NCI-H2196 (cell line): ENCODE results near the gene PRKG1.
"Not testable (repeated sequence)": the region's sequence is repeated elsewhere in the genome, so short reads cannot be mapped to it uniquely, and the experiment has no call there.

ENCODE experiments used
- DNase-seq: peaks from one replicate; lab custom pipeline; 2025; ENCODE audit not compliant: unreplicated experiment; lab: John Stamatoyannopoulos, UW

PRKG1 gene

DNA sequence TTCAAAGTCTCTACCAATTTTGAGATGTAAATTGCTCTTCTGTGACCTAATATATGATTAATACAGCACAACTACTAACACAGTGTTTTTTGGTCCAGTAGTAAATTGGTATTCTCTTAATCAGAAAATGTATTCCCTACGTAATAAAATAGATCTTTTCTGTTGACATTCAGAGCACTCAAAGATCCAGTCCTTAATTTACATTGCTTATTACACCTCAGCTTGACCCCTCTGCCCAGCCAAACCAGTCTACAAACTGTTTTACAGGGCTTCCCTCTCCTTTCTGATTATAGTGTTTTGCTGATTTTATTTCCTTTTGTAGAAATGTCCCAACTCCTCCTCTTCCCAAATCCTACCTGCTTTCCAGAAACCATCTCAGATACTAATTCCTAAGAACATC is 293.4 kb downstream of the PRKG1 start:
- DNase-seq: no peak

DNA sequence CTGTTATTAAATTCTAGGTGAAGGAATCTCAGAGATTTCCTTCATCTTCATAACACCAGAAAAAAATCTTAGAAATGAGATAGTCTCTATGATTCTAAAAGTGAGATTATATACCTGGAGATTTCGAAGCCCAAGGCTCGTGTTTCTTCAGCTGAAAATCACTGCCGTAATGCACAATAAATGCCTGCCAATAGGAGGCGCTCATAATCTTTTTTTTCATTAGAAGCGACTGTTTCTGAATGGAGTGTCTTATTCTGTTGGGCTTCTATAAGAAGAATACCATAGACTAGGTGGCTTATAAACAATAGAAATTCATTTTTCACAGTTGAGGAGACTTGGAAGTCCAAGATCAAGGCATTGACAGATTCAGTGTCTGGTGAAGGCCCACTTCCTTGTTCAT is 294.7 kb downstream of the PRKG1 start:
- DNase-seq: no peak

DNA sequence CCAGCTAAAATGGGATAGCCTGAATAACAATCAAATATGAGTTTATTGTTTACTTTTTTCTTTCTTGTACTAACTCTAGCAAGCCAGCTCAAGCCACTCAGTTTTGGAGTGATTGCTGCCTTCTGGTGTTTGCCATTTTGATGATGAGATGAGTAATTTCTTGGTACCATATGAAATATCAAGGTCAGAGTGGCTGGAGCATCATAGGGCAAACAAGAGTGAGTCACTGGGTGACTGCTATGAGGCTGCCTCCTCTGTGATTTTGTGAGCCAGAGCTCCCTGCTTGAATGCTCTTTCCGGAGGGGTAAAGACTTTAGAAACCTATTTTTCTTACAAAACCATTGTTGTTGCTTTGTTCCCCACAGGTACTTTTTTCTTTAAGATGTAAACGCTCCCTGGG is 295.6 kb downstream of the PRKG1 start:
- DNase-seq: no peak

DNA sequence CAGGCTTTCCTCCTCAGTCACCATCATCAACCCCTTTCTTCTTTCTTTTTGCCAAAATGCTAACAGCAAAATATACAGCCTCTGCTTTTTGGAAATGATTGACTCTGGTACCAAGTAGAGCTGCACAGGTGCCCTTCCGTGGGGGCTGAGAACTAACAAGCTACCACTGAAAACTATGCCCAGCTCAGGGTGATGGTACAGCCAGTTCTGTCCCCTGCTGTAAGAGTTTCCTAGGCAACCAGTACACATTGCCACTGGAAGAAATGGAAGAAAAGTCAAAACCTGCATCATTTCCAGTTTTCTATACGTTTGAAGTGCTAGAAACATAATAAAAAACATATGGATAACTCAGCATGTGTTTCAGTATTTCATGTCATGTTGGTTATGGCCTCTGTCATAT is 297.5 kb downstream of the PRKG1 start:
- no peak for DNase-seq

DNA sequence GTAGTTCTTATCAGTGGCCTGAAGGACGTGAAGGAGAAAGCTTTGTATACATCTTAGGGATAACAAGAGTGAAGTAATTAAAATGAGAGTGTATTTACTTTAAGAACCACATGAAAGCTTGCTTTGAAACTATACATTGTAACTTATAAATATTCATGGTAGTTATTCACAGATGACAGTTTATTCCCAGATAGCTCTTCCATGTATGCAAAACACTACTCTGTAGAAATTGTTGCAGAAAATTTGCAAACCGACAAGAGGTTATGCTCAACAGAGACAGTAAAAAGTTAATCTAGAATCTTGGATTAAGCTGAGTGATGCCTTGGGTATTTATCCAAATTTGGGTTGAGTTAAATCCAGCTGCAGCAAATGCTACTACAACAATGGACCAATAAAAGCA is 301.5 kb downstream of the PRKG1 start:
- DNase-seq: no peak

DNA sequence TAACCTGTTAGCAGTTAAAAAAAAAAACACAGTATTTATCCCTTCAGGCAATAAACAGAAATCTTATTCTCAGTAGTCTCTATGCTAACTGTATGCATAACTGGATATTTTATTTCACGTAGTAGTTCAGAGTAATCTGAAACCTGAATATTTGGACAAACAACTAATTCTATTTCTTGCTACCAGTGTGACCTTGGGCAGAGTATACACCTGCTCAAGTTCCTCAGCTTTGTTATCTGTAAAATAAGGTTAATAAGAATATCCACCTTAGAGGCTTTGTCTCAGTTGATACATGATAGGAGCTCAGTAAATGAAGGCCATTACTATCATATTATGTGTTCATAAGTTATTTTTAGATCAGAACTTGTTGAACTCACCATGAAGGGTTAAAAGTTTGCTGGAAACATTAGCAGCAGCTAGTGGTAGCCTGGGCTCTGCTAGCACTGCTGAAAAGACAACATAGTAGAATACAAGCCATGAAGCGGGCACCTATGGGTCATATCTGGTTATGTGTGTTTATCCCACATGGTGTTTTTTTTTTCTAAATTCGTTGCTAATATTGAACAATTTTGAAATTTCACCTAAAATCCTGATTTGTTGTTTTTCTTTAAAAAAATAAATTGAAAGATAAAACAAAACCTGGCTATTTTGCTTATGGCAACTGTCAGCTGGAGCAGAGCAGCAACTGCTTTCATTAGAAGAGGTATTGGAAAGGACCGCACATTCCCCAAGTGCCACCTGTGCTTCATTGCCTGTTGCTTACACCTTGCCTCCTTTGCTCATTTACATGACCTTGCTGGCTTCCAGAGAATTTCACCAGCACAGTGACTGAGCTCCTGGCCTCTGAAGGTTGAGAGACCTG is 303.0 kb downstream of the PRKG1 start:
- no peak for DNase-seq

DNA sequence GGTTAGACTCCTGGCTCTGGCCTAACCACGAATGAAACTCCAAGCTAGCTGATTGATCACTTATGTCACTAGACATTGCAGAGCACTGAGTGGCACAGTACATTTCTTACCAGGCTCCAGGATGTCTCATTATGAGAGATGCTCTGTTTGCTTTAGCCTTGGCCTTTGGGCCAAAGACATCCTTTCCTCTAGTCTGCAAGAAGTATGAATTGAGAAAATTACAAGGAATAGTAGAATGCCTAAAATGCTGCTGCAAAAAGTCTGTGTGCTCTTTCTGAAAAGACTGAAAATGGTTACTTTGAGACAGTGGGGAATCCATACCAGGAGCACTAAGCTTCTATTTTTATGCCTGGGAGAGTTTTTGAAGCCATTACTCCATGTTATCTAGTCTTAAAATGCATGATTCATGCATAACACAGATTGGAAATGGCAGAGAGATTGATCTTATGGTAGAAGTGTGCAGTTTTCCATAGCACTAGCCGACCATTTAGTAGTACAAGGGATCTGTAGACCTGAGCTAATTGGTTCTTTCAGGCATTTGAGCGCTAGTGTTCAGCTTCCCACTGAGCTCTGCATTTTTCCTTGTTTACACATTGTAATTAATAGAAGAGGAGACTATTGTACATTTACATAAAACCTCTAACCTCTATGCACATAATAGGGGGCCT is 303.8 kb downstream of the PRKG1 start:
- DNase-seq: no peak

DNA sequence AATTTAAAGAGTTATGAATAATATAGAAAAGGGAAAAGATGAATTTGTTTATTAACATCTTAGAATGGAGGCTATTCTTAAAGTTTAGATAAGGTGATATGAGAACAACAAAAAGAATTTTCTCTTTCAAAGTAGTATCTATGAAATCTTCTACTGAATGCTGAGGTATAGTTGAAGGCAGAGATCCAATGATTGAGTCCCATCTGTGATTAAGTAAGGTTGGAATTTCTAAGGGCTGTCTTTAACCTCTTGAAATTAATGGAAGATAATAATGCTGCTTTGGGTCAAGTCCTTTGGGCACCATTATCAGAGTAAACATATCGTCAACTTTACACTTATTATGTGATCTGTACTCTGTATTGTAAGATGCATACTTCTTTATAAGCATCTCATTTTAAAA is 307.9 kb downstream of the PRKG1 start:
- no peak for DNase-seq

DNA sequence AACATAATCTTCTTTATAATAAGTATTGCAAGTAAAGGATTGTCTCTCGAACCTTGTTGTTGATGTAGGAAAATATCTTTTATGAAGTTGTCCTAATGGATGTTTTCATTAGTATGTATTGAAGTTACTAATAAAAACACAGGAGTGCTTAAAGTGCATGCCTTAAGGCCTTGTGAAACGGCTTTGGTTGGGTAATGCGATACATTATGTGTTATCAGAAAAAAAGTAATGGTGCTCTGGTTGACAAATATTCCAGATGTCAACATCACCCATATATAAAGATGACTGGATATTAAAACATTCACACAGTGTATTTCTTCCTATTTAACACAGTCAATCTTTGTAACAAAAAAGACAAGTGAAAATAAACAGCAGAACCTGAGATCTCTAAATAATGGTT is 310.7 kb downstream of the PRKG1 start:
- DNase-seq: no peak

DNA sequence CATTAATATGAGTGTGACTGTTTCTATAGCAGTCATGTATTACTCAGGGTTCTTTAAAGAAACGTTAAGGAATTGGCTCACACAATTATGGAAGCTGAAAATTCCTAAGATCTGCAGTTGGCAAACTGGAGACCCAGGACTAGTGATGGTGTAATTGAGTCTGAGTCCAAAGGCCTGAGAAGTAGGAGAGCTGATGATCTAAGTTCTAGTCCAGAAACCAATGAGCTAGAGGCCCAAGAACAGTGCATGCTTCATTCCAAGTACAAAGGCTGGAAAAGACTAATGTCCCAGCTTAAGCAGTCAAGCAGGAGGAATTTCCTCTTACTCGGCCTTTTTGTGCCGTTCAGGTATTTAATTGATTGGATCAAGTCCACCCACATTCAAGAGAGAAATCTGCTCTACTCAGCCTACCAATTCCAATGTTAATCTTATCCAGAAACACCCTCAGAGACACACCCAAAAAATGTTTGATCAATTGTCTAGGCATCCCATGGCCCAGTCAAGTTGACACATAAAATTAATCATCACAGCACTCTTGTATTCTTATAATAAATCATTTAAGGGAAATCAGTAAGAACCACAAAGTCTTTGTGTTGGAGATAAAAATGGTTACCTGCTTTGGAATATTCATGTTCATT is 312.1 kb downstream of the PRKG1 start:
- DNase-seq: no peak

DNA sequence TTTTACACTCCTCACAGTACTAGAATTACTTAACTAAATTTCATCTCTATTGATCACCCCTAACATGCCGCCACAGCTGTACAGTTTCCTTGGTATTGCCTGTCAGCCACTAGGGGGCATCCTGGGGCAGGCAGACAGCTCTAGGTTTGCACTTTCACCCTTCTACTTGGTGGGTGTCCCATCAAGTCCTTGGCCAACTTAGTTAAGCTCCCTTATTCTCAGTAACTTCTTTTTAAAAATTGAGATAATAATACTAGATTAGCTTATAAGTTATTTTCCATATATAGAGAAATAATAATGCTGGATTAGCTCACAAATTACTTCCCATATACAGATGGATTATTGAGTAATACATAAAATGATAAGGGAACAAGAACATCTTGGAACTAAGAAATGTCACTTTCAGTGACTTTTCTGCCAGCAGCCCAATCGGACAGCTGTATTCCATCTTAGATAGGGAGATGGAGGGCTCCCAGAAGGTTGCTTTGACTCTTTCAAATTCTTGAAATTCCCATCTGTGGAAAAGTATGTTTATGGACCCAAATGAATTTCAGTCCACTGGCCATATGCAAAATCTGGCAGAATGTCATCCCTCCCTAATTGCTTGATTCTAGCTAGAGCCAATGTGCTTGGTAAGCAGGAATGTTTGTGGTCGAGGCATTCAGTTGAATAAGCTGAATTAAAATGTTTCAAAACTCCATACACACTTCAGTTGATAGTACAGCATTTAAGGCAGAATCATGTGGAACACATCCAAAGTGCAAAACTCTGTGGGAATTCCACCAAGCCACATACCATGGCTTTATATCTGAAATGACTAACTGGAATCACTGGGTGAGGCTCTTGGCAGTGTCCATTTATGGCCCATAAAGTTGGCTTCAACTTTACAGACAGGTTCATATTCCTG is 315.4 kb downstream of the PRKG1 start:
- DNase-seq: no peak

DNA sequence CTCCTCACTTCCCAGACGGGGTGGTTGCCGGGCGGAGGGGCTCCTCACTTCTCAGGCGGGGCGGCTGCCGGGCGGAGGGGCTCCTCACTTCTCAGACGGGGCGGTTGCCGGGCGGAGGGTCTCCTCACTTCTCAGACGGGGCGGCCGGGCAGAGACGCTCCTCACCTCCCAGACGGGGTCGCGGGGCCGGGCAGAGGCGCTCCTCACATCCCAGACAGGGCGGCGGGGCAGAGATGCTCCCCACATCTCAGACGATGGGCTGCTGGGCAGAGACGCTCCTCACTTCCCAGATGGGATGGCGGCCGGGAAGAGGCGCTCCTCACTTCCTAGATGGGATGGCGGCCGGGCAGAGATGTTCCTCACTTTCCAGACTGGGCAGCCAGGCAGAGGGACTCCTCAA is 318.7 kb downstream of the PRKG1 start:
- not testable (repeated sequence) for DNase-seq

DNA sequence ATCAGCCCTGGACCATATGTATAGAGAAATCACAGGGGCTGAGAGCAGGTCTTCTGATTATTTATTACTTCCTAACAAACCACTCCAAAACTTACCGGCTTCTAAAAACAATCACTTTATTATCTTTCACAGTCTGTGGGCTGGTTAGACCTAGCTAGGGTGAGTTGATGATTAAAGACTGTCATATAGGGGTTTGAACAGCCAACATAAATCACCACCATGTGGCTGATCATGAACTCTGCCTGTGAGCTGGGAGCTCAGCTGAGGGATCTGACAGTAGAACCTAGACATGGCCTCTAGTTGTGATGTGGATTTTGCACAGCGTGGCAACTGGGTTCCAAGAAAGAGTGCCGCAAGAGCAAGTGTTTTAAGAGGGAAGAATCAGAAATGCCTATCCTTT is 319.8 kb downstream of the PRKG1 start:
- DNase-seq: no peak

DNA sequence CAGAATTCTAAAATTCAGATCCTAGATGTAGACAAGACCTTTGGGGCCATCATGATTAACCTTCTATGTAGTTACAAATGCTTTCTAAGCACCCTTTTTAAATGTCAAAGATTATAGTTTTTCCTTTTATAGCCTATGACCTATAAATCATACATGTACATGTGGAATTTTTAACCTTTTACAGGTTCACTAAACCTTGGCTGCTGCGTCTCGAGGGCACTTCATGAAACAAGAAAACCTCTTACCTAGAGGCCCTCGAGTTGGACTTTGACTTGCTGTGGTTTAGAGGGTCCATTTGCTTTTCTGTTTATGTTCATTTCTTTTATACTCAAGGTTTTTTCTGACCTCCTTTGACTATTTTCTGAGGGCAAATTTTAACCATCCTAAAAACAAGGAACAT is 323.0 kb downstream of the PRKG1 start:
- no peak for DNase-seq

DNA sequence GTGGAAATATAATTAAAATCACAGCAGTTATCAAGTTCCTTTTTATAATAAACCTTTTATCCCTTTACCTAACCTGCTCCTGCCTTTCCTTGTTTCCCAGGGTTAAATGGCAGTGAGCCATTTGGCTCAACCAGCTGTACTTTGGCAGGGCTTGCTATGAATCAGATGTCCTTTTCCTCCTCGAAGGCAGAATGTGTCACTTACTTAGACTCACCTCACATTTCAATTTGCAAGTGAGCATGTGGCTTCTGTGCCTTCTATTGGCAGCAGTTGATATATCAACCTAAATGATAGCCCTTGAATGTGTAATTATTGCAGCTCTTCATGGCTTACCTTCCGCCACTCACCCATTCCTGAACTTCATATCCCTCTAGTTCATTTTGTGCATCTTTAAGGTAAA is 323.4 kb downstream of the PRKG1 start:
- DNase-seq: no peak

DNA sequence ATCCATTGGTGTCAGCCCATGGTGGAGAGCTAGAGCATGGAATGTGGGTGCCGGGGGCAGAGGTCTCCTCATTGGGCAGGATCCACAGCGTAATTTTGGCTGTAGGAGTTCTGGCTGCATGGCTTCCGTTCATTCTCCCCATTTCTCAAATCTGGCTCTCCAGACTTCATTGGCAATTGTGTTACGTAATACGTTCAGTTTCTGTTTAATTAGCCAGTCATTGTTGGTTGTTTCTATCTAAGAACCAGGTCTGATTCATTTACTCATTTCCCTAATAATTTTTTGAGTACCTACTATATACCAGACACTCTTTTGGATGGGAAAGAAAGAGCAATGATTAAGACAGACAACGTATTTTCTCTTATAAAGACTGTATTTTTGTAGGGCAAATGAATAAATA is 325.6 kb downstream of the PRKG1 start:
- DNase-seq: no peak

DNA sequence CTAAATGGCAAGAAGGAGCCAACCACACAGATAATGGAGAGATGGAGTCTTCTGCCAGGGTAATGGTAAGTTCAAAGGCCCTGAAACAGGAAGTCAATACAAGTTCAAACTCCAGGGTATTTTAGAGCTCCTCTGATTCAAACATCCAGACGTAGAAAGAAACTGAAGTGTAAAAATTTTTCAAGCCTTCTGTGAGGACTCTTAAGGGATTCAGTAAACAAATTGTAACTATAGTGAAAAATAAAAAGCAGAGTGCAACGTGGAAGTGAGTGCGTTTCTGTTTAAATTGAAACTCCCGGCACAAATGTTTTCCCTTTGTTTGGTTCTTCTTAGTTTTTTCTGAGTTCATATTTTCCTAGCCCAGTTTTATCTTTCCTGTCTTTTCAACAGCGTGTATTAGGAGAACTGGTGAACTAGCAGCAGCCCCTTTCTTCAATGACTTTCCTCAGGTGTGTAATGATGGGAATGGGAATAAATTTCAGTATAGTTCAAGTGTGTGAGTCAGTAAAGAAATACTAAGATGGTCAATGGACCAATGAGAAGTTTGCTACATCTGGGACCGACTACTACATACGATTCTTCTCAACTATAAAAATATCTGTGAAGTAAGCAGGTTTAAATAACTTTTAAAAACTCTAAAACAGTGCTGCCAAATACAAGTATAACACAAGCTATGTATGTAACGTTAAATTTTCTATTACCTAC is 326.3 kb downstream of the PRKG1 start:
- DNase-seq: no peak

DNA sequence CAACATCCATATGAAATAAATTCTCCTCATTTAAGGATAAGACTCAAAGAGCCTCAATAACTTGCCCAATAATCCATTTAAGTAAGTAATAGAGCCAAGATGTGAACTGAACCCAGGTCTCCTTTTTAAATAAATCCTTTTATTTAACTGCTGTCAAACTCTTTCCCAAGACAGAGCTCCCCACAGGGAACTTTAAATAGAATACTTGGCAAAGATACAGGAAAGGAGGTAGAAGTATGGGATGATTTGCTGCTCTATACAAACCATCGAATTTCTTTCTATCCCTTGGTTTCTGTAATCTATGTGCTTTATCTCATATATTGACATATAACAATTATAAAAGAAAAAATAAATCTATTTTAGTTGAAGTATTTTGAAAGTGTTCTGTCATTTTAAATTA is 329.2 kb downstream of the PRKG1 start:
- DNase-seq: no peak

DNA sequence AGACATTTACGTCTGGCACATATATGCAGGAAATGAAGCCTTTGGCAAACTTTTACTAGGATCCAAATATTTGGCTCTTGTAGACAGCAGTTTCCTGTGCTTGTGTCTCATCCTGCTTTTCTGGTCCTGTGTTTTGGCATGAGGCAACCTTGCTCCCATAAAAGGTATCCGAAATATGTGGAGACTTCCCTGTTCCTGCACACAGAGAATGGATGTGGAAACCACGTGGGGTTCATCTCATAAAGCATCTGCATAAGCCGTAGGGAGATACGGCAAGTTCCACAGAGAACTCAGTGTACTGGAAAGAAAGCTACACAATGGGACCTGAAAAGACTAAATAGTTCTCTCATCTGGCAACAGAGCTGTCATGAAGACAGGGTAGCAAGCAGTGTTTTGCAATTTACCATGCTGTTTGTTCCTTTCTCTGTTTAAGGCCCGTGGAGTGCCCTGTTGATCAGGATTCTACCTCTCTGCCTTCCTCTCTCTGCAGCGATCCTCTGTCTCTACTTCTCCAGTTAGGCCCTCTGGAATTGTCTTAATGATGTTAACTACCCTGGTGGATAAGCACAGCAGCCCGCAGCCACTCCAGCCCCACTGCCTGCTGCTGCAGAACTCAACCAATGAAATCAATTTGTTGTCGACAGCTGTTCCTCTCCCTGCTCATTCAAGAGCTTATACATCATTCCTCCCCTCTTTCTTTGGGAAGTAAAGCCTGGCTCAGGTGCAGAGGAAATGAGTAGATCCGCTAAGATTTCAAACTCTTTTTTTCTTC is 331.5 kb downstream of the PRKG1 start:
- no peak for DNase-seq

DNA sequence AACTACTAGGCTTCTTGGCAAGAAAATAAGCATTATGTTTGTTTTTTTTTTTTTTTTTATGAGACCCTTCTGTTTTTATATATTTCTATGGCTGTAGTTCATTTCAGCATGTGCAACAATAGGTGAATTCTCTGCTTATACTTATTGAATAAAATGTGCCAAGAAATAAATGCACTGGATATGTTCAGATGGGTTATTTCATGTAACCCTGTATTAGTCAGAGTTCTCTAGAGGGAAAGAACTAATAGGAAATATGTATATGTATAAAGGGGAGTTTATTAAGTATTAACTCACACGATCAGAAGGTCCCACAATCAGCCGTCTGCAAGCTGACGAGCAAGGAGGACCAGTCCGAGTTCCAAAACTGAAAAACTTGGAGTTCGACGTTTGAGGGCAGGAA is 332.3 kb downstream of the PRKG1 start:
- DNase-seq: no peak
